NCI-H128 (cell line): ENCODE data around the gene ZNRF3.
"Not testable (repeated sequence)": the region's sequence is repeated elsewhere in the genome, so short reads cannot be mapped to it uniquely, and the experiment has no call there.

ENCODE experiments used
- DNase-seq: peaks from one replicate; lab custom pipeline; 2025; ENCODE audit not compliant: unreplicated experiment; lab: John Stamatoyannopoulos, UW

The ZNRF3 gene

GRCh38 chr22:29004647-29005371 lies 121.4 kb downstream of the ZNRF3 start:
- DNase-seq, result no peak

GRCh38 chr22:29005754-29006153 lies 122.4 kb downstream of the ZNRF3 start:
- not testable (repeated sequence) for DNase-seq

- no peak for DNase-seq
These were observed 123.0 kb downstream of the ZNRF3 start for GRCh38 chr22:29006346-29006745.

- no peak for DNase-seq
These were observed 125.8 kb downstream of the ZNRF3 start for GRCh38 chr22:29009148-29009547.

- no peak for DNase-seq
These were observed 128.1 kb downstream of the ZNRF3 start for GRCh38 chr22:29011240-29012100.

GRCh38 chr22:29012101-29012433 lies 128.7 kb downstream of the ZNRF3 start:
- no peak for DNase-seq

- DNase-seq, result no peak
These were observed 129.6 kb downstream of the ZNRF3 start for GRCh38 chr22:29012952-29013351.

GRCh38 chr22:29014293-29014692 lies 130.9 kb downstream of the ZNRF3 start:
- no peak for DNase-seq

- no peak for DNase-seq
These were observed 131.4 kb downstream of the ZNRF3 start for GRCh38 chr22:29014773-29015172.

GRCh38 chr22:29016067-29016938 lies 132.9 kb downstream of the ZNRF3 start:
- DNase-seq, result no peak

- DNase-seq, result no peak
These were observed 135.2 kb downstream of the ZNRF3 start for GRCh38 chr22:29018293-29019189.

GRCh38 chr22:29022101-29022817 lies 138.9 kb downstream of the ZNRF3 start:
- DNase-seq, result no peak

- DNase-seq, result no peak
These were observed 139.9 kb downstream of the ZNRF3 start for GRCh38 chr22:29023172-29023796.

- no peak for DNase-seq
These were observed 143.2 kb downstream of the ZNRF3 start for GRCh38 chr22:29026579-29026978.

- DNase-seq, result no peak
These were observed 145.1 kb downstream of the ZNRF3 start for GRCh38 chr22:29028468-29028867.

- no peak for DNase-seq
These were observed 146.0 kb downstream of the ZNRF3 start for GRCh38 chr22:29029202-29030000.

GRCh38 chr22:29030016-29030617 lies 146.7 kb downstream of the ZNRF3 start:
- no peak for DNase-seq

GRCh38 chr22:29030618-29031226 lies 147.3 kb downstream of the ZNRF3 start:
- no peak for DNase-seq
